ENCODE measurements around the gene USE1. TPM values are rescaled to one million over a fixed set of nuclear protein-coding genes. Genes with fewer than 3 reads are reported as not detected.

Gene USE1
- total RNA-seq, 1 donor from 2014 or later, result 37.5 TPM

GRCh38 chr19:17211547-17212446, 3.4 kb upstream of the USE1 start:
- Mint-ChIP-seq H3K27me3 (ENCODE audit: unreplicated experiment) (no peaks in the 10 kb centered on the region), H3K27ac (ENCODE audit: unreplicated experiment) (no peak overlapping the region), H3K4me1 (ENCODE audit: unreplicated experiment) (peaks cover 22% of the 10 kb centered on the region), H3K36me3 (ENCODE audit: unreplicated experiment) (peaks cover 24% of the 10 kb centered on the region), H3K9me3 (ENCODE audit: unreplicated experiment) (no peaks in the 10 kb centered on the region), H3K4me3 (ENCODE audit: unreplicated experiment) (no peak overlapping the region)
- no peak for DNase-seq (ENCODE audit: extremely low spot score, unreplicated experiment)
- TF ChIP-seq CTCF (IDR thresholded peaks at IDR 0.05), result no peak

- DNase-seq (ENCODE audit: extremely low spot score, unreplicated experiment), result no peak
- Mint-ChIP-seq H3K4me3 (ENCODE audit: unreplicated experiment) (no peak overlapping the region), H3K9me3 (ENCODE audit: unreplicated experiment) (no peaks in the 10 kb centered on the region), H3K27ac (ENCODE audit: unreplicated experiment) (no peak overlapping the region), H3K36me3 (ENCODE audit: unreplicated experiment) (peaks cover 26% of the 10 kb centered on the region), H3K27me3 (ENCODE audit: unreplicated experiment) (no peaks in the 10 kb centered on the region), H3K4me1 (ENCODE audit: unreplicated experiment) (peaks cover 22% of the 10 kb centered on the region)
- no peak for TF ChIP-seq CTCF (IDR thresholded peaks at IDR 0.05)
Observed at GRCh38 chr19:17213334-17213733, 1.8 kb upstream of the USE1 start.

GRCh38 chr19:17214508-17215126, 540 bp upstream of the USE1 start:
- H3K27ac Mint-ChIP-seq (ENCODE audit: unreplicated experiment), result peak overlapping the region; percentile 97
- H3K36me3 Mint-ChIP-seq (ENCODE audit: unreplicated experiment), result peaks cover 24% of the 10 kb centered on the region
- peaks cover 22% of the 10 kb centered on the region for H3K4me1 Mint-ChIP-seq (ENCODE audit: unreplicated experiment)
- H3K27me3 Mint-ChIP-seq (ENCODE audit: unreplicated experiment), result no peaks in the 10 kb centered on the region
- no peak for TF ChIP-seq CTCF (IDR thresholded peaks at IDR 0.05)
- no peaks in the 10 kb centered on the region for H3K9me3 Mint-ChIP-seq (ENCODE audit: unreplicated experiment)
- peak overlapping the region; percentile 88 for H3K4me3 Mint-ChIP-seq (ENCODE audit: unreplicated experiment)
- DNase-seq (ENCODE audit: extremely low spot score, unreplicated experiment), result no peak

- no peak for DNase-seq (ENCODE audit: extremely low spot score, unreplicated experiment)
- H3K4me1 Mint-ChIP-seq (ENCODE audit: unreplicated experiment), result peaks cover 29% of the 10 kb centered on the region
Observed at GRCh38 chr19:17216058-17216670, 1.0 kb downstream of the USE1 start.

More at GRCh38 chr19:17216058-17216670, 1.0 kb downstream of the USE1 start:
- Mint-ChIP-seq H3K27me3 (ENCODE audit: unreplicated experiment) (no peaks in the 10 kb centered on the region), H3K27ac (ENCODE audit: unreplicated experiment) (peak overlapping the region; percentile 97), H3K4me3 (ENCODE audit: unreplicated experiment) (peak overlapping the region; percentile 88), H3K9me3 (ENCODE audit: unreplicated experiment) (no peaks in the 10 kb centered on the region), H3K36me3 (ENCODE audit: unreplicated experiment) (peaks cover 20% of the 10 kb centered on the region)
- TF ChIP-seq CTCF (IDR thresholded peaks at IDR 0.05), result no peak

All from osteocyte (in vitro differentiated cells).